Myometrial cell (primary cell): ENCODE measurements around the gene INVS. TPM values are rescaled to one million over a fixed set of nuclear protein-coding genes. Genes with fewer than 3 reads are reported as not detected.

Experiments used
- total RNA-seq: library from RNA; depleted of rRNA; stranded (reverse); fragments of >200 nt; gene quantifications from 2 replicates; pipeline ENCODE4 v1.2.3, GENCODE V29; 2015

INVS gene, protein sequence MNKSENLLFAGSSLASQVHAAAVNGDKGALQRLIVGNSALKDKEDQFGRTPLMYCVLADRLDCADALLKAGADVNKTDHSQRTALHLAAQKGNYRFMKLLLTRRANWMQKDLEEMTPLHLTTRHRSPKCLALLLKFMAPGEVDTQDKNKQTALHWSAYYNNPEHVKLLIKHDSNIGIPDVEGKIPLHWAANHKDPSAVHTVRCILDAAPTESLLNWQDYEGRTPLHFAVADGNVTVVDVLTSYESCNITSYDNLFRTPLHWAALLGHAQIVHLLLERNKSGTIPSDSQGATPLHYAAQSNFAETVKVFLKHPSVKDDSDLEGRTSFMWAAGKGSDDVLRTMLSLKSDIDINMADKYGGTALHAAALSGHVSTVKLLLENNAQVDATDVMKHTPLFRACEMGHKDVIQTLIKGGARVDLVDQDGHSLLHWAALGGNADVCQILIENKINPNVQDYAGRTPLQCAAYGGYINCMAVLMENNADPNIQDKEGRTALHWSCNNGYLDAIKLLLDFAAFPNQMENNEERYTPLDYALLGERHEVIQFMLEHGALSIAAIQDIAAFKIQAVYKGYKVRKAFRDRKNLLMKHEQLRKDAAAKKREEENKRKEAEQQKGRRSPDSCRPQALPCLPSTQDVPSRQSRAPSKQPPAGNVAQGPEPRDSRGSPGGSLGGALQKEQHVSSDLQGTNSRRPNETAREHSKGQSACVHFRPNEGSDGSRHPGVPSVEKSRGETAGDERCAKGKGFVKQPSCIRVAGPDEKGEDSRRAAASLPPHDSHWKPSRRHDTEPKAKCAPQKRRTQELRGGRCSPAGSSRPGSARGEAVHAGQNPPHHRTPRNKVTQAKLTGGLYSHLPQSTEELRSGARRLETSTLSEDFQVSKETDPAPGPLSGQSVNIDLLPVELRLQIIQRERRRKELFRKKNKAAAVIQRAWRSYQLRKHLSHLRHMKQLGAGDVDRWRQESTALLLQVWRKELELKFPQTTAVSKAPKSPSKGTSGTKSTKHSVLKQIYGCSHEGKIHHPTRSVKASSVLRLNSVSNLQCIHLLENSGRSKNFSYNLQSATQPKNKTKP
- 9.5 and 13.5 TPM in 2 replicates for total RNA-seq

DNA sequence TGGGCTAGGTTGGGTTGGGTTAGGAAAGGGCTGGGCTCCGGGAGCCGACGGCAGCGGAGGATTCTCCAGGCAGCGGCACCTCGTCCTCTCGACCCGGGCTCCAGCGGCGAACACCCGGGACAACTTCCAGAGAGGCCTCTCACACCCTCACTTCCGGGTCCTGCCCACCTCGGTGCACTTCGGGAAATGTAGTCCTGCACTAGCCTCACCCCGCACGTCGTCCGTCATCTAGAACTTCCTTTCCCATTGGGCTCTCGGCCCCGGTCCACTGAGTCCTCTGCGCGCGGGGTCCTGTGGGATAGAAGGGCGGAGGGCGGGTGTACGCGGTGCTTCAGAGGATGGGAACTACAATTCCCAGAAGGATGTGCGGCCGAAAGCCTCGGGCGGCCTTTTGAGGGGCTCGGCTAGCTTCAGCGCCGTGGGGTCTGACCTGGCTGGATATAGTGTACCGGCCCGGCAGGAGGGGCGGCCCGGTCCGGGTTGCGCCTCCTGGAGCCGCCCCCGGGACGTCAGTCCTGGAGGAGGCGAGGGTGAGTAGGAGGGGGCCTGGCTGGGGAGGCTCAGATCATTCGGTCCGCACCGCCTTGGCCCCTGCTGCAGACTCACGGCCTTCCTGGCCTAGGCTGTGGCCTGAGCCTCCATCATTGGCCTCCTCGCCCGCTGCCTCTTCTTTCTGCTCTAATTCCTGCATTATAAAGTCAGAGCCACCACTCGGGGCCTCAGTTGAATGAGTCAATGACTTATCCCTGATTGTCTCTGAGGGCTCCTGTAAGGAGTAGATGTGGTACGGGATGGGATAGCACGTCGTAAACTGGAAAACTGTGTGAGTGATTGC, at the start of gene INVS, which contains the start of gene ERP44:
Gene INVS, plus strand, starts transcription at position 357 of the 835 bp plus-strand sequence. CDS start 5,279 bp downstream, outside the sequence.
Gene ERP44, minus strand, starts transcription at position 114 of the 835 bp plus-strand sequence. CDS start 160 bp downstream, outside the sequence.

Other genes starting within 250 kb of the INVS start
- 11.8 and 12.2 TPM in 2 replicates for gene STX17, start 192.6 kb upstream of the INVS start, total RNA-seq
- gene ERP44, start 243 bp upstream of the INVS start, total RNA-seq = 12.7 and 20.2 TPM in 2 replicates